Measurements from ENCODE around the gene ACSL4. TPM values are rescaled to one million over a fixed set of nuclear protein-coding genes. Genes with fewer than 3 reads are reported as not detected.

The ACSL4 gene
- total RNA-seq, 3 donors from 2014 or later (not counting 1 experiment from before 2014, with no cell fraction given) = 19.8 to 28.4 (median 21.7) TPM

GRCh38 chrX:109735202-109735744 lies 2.2 kb upstream of the ACSL4 start:
- intact Hi-C loops (cut with micrococcal nuclease) = no loop called here
- peaks cover 16 to 23% of the 10 kb centered on the region in 2 donors for H3K4me1 Mint-ChIP-seq
- WGBS (ENCODE audit: insufficient coverage) = no CpG with 5 or more reads among the region's 5 CpGs
- TF ChIP-seq CTCF (IDR thresholded peaks at IDR 0.05) = no peak
- H3K9me3 Mint-ChIP-seq = no peaks in the 10 kb centered on the region
- no peaks in the 10 kb centered on the region for H3K36me3 ChIP-seq (ENCODE audit: control insufficient read depth, insufficient read depth, low read length)
- DNase-seq (no peak), ATAC-seq (no peak)
- no peak overlapping the region for H3K4me3 ChIP-seq (ENCODE audit: low read length)
- H3K4me1 ChIP-seq (ENCODE audit: control insufficient read depth, insufficient read depth, low read length) = no peaks in the 10 kb centered on the region
- H3K27ac Mint-ChIP-seq = no peak overlapping the region
- H3K9me3 ChIP-seq (ENCODE audit: control insufficient read depth, insufficient read depth, low read length) = no peaks in the 10 kb centered on the region
- peaks cover 0 to 10% of the 10 kb centered on the region in 2 donors for H3K27me3 Mint-ChIP-seq (ENCODE audit: low read depth in 2 of 2)
- no peak overlapping the region for H3K27ac ChIP-seq (ENCODE audit: low read length)
- no peak overlapping the region for H3K4me3 Mint-ChIP-seq
- no peaks in the 10 kb centered on the region for H3K27me3 ChIP-seq (ENCODE audit: control insufficient read depth, insufficient read depth, low read length)
- H3K36me3 Mint-ChIP-seq = no peaks in the 10 kb centered on the region

DNA sequence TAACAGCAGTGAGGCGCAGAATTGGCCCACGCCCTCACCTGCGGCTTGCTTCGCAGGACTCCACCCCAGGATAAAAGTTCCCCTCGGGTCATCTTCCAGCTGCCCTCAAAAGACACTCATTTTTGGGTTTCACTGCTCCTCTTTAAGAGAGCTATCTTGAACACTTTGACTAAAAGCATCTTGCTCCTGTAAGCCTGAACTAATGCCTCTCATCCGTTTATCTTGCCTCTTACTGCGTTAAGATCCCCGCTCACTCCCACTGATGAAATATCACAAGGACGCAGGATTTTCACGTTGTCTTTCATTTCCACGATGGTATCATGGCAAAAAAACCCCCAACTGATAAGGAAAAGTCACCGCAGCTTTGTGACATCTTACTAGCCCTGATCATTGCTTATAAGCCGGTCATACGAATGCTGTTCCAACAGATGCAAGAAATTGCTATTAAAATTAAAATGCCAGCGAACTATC lies 591 bp upstream of the ACSL4 start:
- Mint-ChIP-seq H3K27me3 (ENCODE audit: low read depth in 2 of 2) (peaks cover 0 to 10% of the 10 kb centered on the region in 2 donors), H3K27ac (peak overlapping the region; percentile 71 to 96), H3K4me1 (peaks cover 22 to 30% of the 10 kb centered on the region in 2 donors), H3K36me3 (no peaks in the 10 kb centered on the region), H3K4me3 (peak overlapping the region; percentile 93), H3K9me3 (no peaks in the 10 kb centered on the region)
- ATAC-seq (no peak), DNase-seq (no peak)
- intact Hi-C loops (cut with micrococcal nuclease) = loop anchor here (2.0 kb wide), 1 partner anchor 197 kb away; the partner anchor contains the start of gene NXT2
- Histone ChIP-seq H3K4me1 (ENCODE audit: control insufficient read depth, insufficient read depth, low read length) (no peaks in the 10 kb centered on the region), H3K9me3 (ENCODE audit: control insufficient read depth, insufficient read depth, low read length) (no peaks in the 10 kb centered on the region), H3K27me3 (ENCODE audit: control insufficient read depth, insufficient read depth, low read length) (no peaks in the 10 kb centered on the region), H3K27ac (ENCODE audit: low read length) (peak overlapping the region; percentile 72), H3K36me3 (ENCODE audit: control insufficient read depth, insufficient read depth, low read length) (no peaks in the 10 kb centered on the region), H3K4me3 (ENCODE audit: low read length) (peak overlapping the region; percentile 68)
- TF ChIP-seq CTCF (IDR thresholded peaks at IDR 0.05) = no peak
- 31% methylated on average over 15 of the region's 15 CpGs for WGBS (ENCODE audit: insufficient coverage)

DNA sequence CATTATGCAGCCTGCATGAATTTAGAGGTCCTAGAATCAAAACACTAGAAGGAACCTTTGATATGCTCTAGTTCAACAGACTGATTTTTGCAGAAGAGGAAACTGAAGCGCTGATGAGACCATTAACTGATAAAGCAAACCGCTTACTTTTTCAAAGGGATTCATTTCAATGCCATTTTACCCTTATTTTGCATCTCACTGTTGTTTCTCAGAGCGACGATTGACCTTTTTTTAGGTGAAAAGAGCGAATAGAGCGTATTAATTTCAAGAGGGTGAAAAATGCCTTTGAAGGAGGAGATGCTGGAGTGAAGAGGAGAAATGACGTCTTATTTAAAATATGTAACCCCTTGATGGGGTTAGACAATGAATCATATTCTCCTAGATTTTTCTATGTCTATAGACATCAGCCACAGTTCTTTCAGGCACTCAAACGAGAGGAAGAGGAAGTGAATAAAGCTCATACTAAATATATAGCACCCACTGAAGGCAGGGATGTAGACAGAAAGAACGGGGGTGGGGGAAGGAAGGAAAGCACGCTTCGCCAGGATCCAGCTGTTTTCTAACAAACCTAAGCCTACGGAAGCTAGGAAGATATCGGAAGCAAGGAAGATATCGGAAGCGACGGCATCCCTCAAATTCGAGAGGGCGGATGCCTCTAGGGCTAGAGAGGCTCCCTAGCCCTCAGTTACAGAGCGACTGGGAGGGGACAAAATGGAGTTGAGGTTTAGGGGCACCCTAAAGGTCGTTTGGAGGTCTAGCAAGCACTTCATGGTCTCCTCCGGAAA lies 848 bp downstream of the ACSL4 start:
- Histone ChIP-seq H3K36me3 (ENCODE audit: control insufficient read depth, insufficient read depth, low read length) (no peaks in the 10 kb centered on the region), H3K4me1 (ENCODE audit: control insufficient read depth, insufficient read depth, low read length) (no peaks in the 10 kb centered on the region), H3K9me3 (ENCODE audit: control insufficient read depth, insufficient read depth, low read length) (no peaks in the 10 kb centered on the region), H3K27ac (ENCODE audit: low read length) (peak overlapping the region; percentile 91), H3K27me3 (ENCODE audit: control insufficient read depth, insufficient read depth, low read length) (no peaks in the 10 kb centered on the region), H3K4me3 (ENCODE audit: low read length) (peak overlapping the region; percentile 97)
- TF ChIP-seq CTCF (IDR thresholded peaks at IDR 0.05) = no peak
- peak overlapping the region; percentile 87 to 96 for H3K27ac Mint-ChIP-seq
- H3K4me3 Mint-ChIP-seq = peak overlapping the region; percentile 93
- H3K36me3 Mint-ChIP-seq = no peaks in the 10 kb centered on the region
- DNase-seq (peak; percentile 17 to 51), ATAC-seq (peak in 2 of 3 donors; percentile 18 to 20)
- no peaks in the 10 kb centered on the region for H3K9me3 Mint-ChIP-seq
- peaks cover 27 to 38% of the 10 kb centered on the region in 2 donors for H3K4me1 Mint-ChIP-seq
- 12% methylated on average over 16 of the region's 21 CpGs for WGBS (ENCODE audit: insufficient coverage)
- H3K27me3 Mint-ChIP-seq (ENCODE audit: low read depth in 2 of 2) = peaks cover 0 to 10% of the 10 kb centered on the region in 2 donors
- intact Hi-C loops (cut with micrococcal nuclease) = loop anchor here (2.0 kb wide), 1 partner anchor 195 kb away; the partner anchor contains the start of gene NXT2

Measured in natural killer cell (primary cell).